ENCODE measurements around the gene KIF1A.

The KIF1A gene

DNA sequence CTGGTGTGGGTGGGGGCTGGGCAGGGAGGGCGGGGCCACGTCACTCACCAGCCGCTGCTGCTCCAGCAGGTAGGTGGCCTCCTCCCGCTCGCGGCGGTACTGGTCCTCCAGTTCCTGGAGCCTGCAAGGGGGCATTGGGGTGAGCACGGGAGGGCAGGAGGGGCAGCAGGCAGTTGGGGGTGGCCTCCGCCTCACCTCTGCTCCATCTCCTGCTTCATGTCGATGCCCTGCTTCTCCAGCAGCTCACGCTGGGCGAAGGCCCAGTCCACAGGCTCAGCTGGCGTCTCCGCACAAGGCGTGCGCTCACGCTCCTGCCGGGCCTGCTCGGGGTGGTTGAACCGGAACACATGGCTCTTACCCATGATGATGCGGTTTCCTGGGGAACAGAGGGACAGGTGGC, 57.0 kb downstream of the KIF1A start:
- DNase-seq (ENCODE audit: low spot score), result no peak

DNA sequence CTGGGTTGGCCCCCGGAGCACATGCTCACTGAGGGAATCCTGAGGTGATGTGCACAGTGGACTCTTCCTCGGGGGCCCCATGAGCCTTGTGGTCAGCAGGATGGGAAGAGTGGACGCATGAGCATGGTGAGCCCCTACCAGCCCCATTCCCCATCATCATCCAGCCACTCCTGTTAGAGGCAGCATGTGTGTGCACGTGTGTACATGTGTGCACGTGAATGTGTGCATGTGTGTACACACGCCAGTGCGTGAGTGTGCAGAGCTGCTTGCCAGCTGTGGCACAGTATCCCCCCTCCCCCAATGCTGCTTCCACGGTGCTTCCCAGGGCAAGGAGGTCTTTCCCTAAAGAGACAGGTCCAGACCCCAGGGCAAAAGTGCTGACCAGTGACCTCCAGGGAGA, 57.8 kb downstream of the KIF1A start:
- DNase-seq (ENCODE audit: low spot score), result no peak

DNA sequence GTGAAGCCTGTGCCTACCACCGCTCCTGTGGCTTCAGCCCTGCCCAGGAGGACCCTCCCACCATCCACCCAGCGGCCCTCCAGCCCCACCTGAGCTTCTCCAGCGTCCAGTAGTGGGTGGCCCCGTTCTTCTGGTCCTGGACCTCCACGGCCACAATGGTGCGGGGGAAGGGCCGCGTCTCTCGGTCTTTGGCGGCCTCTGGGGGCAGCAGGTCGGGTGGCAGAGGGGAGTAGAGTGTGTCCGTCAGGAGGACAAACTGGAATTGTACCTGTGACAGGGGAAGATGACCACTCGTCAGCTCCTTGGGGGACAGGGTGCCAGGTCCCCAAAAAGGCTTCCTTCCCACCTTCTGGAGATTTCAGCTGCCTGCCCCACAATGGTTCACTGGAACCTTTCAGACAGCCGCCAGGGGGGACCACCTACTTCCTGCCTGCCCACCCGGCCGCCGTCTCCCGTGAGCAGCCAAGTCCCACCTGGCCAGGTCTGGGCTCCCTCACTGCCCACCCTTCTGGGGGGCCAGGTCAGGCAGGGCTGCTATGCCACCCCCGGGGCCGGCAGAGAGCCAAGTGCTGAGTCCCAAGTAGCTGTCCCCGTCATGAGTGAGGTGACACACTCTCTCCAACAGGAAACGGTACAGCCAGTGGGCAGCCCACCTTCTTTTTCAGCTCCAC, 59.3 kb downstream of the KIF1A start:
- no peak for DNase-seq (ENCODE audit: low spot score)

GRCh38 chr2:240760121-240760520, 59.9 kb downstream of the KIF1A start:
- no peak for DNase-seq (ENCODE audit: low spot score)

DNA sequence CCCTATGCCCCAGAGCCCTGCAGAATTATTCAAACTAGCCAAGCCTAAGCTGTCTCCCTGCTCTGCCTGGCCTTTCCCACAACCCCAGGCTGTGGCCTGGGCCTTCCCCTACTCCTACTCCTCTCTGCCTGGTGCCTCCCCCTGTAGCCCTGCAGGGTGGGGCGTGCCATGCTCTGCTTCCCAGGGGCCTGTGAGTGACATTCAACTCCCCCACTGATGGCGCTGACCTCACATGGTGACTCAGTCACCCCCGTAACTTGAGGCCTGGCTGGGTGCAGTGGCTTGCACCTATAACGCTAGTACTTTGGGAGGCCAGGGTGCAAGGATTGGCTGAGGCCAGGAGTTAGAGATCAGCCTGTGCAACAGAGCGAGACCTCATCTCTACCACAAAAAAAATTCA, 60.6 kb downstream of the KIF1A start:
- DNase-seq (ENCODE audit: low spot score), result no peak

GRCh38 chr2:240757086-240757614, 62.9 kb downstream of the KIF1A start:
- DNase-seq (ENCODE audit: low spot score), result no peak

- no peak for DNase-seq (ENCODE audit: low spot score)
Measured at GRCh38 chr2:240752209-240752608, 67.8 kb downstream of the KIF1A start.

- no peak for DNase-seq (ENCODE audit: low spot score)
Measured at GRCh38 chr2:240750409-240750808, 69.6 kb downstream of the KIF1A start.

GRCh38 chr2:240749516-240749915, 70.5 kb downstream of the KIF1A start:
- no peak for DNase-seq (ENCODE audit: low spot score)

GRCh38 chr2:240747256-240747655, 72.8 kb downstream of the KIF1A start:
- no peak for DNase-seq (ENCODE audit: low spot score)

- DNase-seq (ENCODE audit: low spot score), result no peak
Measured at GRCh38 chr2:240746671-240747070, 73.3 kb downstream of the KIF1A start.

- no peak for DNase-seq (ENCODE audit: low spot score)
Measured at GRCh38 chr2:240745962-240746361, 74.1 kb downstream of the KIF1A start.

DNA sequence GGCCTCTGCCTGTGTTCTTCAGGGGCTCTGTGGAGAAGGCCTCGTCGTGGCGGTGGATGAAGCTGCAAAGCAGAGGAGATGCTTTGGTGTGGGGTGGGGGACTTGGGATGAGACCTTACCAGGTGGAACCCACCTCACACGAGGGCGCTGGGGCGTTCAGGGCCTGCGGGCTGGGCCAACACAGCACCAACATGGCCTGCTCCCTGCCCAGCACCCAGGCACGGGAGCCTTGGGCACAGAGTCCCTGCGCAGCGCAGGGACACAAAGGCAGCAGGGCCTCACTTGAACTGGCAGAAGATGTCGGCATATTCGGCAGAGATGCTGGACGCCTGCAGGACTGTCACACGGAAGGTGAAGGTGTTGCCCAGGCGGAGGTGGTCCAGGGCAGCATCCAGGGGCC, 74.6 kb downstream of the KIF1A start:
- no peak for DNase-seq (ENCODE audit: low spot score)

- no peak for DNase-seq (ENCODE audit: low spot score)
Measured at GRCh38 chr2:240742602-240743095, 77.4 kb downstream of the KIF1A start.

GRCh38 chr2:240741091-240741490, 78.9 kb downstream of the KIF1A start:
- no peak for DNase-seq (ENCODE audit: low spot score)

- DNase-seq (ENCODE audit: low spot score), result no peak
Measured at GRCh38 chr2:240739797-240740196, 80.2 kb downstream of the KIF1A start.

- DNase-seq (ENCODE audit: low spot score), result no peak
Measured at GRCh38 chr2:240737958-240738357, 82.1 kb downstream of the KIF1A start.

DNA sequence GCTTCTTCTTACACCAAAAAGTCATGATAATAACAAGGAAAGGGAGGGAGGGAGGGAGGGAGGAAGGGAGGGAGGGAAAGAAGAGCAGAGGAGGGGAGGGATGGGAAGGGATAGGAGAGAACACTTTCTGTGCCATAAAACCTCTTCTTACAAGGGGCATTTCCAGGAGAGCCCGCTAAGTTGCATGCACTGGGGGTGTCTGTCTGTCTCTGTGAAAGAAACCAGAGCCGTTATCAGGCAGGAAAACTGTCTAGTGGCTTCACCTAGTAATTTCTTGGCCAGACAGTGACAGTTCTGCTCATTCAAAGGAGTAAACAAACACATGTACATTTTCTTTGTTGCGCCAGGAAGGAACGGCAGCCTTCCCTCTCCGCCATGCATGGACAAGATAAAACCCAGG, 82.5 kb downstream of the KIF1A start:
- DNase-seq (ENCODE audit: low spot score), result no peak

DNA sequence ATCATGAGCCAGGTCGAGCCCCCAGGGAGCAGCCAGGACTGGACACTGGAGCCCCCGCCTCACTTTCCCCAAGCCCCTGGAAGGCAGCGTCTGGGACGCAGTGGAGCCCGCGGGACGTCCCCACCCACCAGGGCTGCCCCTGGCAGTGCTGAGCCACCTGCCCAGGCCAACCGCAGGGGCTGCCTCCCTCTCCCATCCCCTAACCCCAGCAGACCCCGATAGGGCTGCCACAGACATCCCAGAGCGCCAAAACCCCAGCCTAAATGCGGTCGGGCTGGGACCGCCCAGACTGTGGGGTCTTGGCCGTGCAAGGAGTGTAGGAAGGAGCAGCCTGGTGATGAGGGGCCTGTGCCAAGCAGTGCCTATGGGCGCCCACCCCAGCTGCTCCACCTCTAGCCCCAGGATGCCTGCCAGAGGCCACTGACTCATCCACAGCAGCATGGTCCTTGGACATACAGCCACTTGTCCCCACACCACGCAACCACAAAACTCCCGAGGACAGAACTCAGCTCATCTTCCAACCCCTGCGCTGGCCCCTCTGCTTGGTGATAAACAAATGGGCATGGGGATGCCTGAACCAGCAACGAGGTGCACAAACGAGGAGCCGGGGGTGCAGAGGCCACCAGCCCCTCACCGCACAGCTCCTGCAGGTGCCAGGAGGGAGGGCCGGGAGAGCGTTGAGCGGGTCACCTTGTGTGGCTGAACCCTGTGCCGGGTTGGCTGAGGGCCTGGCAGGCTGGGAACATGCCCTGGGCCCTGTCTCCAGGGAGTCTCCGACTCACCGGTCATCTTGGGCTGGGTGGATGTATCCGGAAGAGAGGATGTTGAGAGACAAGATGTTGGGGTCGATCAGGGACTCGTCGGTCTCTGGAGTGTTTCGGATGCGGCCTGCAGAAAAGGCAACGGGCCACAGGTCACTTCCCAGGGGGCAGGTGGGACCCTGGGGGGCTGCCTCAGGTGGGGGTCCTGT, 83.5 kb downstream of the KIF1A start:
- no peak for DNase-seq (ENCODE audit: low spot score)

- DNase-seq (ENCODE audit: low spot score), result no peak
Measured at GRCh38 chr2:240735476-240735875, 84.5 kb downstream of the KIF1A start.

DNA sequence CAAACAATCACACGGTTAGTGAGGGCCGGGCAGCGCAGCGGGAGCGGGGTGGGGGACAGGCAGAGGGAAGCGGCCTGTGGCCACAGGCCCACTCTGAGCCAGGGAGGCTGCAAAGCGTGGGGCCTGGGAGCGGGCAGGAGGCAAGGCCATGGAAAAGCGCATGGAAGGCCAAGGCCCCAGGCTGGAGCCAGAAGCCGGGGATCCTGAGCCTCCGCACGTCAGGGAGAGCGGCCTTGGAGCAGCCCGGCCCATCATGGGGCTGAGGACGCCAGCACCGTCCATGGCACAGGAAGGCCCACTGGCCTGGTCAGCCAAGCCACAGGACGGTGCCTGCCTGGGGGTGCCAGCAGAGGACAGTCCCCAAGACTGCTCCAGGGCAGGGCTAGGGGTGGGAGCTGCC, 85.3 kb downstream of the KIF1A start:
- DNase-seq (ENCODE audit: low spot score), result no peak

- DNase-seq (ENCODE audit: low spot score), result no peak
Measured at GRCh38 chr2:240733803-240734495, 86.1 kb downstream of the KIF1A start.

Data from kidney capillary endothelial cell (primary cell).